Activated naive CD4-positive, alpha-beta T cell treated with anti-CD3 and anti-CD28 coated beads, Interleukin-2, amount 50 U/mL, for 16 hours (primary cell): ENCODE results near the gene NDUFS6.

Experiments
- DNase-seq: peaks from one replicate; pipeline ENCODE4 v3.0.0-alpha.2; 2020

NDUFS6 gene

DNA sequence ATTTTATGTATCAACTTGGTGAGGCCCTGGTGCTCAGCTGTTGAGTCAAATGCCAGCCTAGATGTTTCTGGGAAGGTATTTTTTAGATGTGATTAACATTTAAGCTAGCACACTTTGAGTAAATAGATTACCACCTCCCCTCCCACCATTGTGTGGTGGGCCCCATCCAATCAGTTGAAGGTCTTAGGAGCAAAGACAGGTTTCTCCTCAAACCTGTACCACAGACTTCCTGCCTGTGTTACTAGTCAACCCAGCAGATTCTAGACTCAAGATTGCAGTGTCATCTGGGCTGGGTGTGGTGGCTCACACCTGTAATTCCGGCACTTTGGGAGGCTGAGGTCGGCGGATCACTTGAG is 35.3 kb upstream of the NDUFS6 start:
- DNase-seq, result no peak

DNA sequence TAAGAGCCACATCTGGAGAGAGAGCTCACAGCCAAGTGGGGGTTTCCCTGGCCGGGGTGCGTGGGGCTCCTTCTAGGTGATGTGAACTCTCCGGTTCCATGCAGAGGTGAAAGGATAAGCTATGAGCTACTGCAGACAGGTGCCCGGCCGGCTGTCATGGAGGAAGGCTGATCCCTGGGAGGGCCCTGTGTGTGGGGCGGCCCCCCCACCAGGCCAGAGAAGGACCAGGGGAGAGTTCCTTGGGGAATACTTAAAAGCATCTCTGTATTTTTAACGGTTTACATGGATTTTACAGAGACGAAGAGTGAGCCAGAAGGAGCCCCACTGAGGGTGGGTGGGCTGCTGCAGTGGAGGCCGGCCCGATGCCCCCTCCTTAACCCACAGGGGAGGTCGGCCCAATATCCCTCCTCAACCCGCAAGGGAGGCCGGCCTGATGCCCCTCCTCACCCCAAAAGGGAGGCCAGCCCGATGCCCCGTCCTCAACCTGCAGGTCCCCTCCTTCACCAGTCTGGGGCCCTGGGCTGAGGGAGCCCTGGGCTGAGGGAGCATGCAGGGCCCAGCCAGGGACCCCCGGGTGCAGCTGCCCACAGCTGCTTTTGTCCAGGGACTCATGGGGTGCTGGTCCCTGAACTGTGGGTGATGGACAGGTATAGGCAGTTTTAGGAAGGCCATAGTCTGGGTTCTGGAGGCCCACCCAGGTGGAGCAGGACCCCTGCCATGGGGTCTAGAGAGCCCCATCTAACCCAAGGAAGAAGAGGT is 33.5 kb upstream of the NDUFS6 start:
- no peak for DNase-seq

DNA sequence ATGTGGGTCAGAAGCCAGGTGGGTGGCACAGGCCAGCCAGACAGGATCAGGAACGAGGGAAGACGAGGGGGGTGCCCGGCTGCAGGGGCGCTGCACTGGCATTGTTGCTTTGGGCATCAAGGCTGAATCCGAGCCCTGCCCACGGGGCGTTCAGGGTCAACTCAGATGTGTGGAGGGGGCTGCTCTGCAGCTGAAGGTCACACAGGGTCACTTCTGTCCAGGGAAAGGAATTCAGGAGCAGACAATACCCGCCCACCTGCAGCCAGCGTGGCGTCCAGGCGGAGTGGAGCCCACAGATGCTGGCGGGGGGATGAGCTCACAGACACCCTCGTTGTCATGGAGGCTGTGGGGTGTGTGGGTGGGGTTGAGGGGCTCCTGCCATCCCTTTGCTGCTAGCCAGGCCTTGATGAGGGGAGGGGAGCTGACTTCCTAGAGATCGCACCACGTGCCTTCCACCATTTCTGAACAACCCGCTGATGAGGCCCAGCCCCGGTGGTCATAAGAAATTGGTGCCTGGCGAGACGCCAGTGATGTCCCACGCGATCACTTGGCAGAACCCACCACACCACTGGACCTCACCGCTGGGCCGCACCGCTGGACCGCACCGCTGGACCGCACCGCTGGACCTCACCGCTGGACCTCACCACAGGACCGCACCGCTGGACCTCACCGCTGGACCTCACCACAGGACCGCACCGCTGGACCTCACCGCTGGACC is 32.8 kb upstream of the NDUFS6 start:
- DNase-seq, result no peak

DNA sequence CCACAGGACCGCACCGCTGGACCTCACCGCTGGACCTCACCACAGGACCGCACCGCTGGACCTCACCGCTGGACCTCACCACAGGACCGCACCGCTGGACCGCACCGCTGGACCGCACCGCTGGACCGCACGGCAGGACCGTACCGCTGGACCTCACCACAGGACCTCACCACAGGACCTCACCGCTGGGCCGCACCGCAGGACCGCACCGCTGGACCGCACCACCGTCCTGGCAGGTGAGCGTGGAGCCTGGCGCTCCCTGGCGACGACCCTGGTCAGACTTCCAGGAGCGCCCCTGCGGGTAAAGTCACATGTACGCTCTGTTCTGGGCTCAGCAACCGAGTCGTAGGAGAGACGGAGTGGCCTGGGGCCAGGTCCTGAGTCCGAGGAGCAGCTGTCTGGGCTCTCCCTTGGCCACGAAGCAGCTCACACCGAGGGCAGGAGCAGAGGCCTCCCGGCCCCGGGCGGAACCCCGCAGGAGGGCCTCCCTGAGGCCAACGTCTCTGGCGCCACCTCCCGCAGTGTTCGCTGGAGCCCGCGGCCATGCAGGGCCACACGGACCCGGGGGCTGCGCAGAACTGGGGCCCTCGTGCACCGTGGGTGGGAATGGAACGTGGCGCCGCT is 32.1 kb upstream of the NDUFS6 start:
- DNase-seq, result no peak

DNA sequence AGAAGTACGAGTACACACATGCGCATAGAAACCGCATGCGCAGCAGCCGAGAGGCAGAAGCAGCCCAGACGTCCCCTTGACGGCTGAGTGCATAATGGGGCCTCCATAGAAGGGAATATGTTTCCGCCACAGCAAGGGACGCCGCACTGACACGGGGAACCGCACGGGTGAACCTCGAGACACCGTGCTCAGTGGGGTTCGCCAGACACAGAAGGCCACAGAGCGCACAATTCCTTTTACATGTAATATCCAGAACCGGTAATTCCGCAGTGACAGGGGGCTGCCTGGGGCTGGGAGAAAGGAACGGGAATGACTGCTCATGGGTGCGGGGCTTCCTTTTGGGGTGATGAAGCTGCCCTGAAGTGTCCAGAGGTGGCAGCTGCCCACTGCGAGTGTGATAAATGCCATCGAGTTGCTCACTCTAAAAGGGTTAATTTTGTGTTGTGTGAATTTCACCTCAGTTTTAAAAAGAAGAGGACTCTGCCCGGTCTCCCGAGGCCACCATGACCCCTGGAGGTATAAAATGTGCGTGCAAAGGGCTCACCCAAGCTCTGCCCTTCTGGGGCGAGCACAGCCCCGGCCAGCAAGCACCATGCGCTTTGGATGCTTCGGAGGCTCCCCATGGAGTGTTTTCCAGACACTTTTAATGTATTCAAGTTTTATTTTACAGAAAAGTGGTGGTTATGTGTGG is 31.3 kb upstream of the NDUFS6 start:
- DNase-seq, result no peak

DNA sequence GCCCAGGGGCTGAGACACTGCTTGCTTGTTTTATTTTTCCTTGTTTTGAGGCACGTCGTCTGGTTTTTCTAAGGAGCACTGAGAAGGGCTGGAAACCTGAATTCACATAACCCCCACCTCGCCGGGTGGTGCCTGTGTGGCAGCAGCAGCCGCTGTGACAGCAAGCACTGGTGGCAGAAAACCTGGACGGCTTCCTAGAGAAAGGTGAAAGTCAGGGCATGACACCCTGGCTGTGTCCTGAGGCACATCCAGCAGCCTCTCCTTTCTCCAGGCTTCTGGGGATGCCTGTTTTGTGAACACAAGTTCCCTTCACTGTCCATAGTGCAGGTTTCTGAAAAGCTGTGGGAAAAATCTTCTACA is 30.8 kb upstream of the NDUFS6 start:
- DNase-seq, result no peak

DNA sequence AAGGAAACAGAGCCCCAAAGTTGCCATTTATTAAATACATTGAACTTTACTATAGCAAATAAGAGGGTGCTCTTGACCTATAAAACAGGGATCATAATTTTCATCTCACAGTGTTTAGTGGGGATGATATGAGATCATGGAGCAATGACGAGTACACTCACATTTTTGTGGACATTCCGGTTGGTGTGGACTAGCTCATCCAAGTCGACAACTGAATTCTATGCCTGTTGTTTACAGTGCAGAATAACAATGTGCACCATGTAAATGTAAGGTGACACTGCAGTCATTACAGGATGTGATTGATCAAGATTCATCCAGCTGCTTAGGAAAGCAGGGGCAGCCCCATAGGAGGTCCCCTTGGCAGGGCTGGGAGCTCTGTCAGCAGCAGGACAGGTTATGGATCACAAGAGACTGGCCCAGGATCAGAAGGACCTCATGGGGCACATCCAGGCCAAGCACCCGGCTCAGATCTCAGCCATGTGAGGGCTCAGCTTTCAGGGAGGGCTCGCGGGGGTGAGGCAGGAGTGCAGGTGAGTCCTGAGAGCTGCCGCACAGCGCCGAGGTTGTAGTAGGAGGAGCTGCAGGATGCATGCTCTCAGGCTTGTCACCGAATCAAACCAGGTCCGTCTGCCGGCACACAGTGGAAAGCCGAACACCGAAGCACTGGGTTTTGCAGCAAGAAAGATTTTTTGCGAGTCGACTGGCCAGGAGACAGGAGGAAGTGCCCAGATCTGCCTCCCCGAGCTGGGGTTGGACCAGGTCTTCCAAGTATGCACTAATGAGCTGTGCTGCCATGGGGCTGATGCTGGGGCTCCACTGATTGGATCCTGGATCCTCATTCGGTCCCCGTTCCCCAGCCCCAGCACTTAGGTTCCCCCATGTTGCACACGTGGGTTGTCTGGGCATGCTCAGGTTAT is 29.8 kb upstream of the NDUFS6 start:
- DNase-seq, result no peak

DNA sequence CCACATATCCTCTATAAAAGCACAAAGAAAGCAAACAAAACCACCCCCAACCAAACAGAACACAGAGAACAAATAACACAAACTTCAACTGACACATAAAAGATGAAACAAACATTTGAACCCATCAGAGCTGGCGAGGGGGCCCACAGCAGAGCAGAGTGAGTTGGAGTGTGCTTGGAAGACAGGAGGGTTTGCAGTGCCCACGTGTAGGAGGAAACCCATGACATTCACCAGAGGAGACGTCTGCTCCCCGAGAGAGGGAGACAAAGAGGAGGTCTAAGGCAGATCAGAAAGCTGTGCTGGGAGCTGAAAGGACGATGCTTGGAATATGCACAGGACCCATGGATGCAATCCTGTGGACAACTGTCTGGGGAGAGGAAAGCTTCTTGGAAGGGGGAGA is 28.6 kb upstream of the NDUFS6 start:
- no peak for DNase-seq

DNA sequence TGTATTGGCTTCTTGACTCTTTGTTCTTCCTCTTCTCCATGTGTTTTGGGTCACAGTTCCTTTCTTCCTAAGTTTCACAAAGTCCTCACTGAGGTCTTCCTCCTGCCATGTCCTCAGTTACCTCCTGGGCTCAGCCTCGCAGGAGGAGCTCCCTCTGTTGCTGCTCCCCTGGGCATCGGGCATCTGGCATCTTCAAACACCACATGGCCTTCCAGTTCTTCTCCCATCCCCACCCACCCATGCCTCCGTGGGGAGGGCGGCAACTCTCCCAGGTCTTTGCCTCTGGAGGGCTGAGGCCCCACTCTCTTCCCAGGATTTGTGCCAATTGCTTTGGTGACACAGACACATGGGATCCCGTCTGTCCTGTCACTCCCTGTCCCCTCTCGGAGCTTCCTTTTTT is 24.4 kb upstream of the NDUFS6 start:
- no peak for DNase-seq

DNA sequence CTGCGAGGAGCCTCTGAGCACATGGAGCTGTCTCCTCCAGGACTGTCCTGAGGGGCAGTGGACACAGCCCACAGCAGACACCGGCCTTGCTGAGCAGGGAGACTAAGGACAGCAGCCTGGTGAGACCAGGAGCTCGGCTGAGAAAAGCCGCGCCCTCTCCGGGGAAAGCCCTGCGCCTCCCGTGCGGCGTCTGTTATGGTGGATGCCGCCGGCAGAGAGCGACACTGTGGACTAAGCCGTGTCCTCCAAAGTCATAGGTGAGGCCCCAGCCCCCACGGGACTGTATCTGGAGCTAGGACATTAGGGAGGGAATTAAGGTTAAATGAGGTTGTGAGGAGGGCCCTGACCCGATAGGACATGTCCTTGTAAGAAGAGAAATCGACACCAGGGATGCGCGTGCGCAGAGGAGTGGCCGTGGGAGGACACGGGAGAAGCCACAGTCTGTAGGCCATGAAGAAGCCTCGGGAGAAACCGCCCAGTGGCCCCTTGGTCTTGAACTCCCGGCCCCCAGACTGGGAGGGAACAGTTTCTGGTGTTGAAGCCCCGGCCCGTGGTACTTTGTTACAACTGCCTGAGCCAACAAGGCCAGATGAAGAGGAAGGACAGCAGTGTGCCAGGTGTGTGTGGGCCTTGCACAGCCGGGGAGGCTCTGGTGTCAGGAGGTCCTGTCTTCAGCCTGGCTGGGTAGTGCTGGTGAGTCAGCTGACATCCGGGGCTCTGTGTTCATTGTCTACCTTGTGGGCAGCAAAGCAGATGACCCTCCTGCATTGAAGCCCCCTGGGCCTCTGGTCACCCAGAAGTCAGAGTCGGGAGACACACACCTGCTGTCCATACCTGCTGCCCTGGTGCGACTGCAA is 23.7 kb upstream of the NDUFS6 start:
- no peak for DNase-seq

DNA sequence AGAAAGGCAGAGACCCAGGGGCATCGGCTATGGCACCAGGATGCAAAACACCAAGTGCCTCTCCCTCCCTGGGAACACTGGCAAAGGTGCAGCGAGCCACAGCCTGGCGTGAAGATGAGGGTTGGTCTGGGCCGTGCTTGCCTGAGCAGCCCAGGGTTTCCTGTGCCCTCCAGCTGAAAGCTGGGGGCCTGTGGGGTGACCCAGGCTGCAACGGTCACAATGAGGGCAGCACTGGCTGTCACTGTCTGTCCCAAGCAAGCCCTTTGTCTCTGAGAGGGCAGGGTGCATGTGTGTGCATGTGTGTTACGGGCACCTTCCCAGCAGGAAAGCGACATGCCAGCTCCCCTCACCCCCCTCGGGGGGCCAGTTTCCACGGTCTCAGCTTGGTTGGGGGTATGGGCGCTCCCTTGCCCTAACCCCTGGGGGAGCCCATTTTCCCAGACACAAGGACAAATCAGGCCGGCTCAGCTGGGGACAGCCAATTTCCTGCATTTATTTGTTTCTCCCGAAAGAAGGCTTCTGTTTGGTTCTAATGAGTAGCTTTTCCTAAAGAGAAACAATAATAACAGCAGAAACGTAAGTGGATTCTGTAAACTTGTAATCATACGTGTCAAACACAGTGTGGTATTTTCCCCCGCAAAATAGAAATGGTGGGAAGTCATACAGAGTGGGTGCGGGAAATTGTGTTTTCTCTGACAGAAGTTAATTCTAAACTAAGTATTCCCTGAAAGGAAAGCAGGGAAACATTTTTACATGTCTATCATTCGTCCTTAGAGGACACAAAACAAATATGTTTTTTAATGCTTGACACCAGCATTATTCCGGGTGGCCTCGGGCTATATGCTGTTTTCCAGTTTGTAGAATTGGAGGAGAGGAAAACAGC is 22.8 kb upstream of the NDUFS6 start:
- no peak for DNase-seq

DNA sequence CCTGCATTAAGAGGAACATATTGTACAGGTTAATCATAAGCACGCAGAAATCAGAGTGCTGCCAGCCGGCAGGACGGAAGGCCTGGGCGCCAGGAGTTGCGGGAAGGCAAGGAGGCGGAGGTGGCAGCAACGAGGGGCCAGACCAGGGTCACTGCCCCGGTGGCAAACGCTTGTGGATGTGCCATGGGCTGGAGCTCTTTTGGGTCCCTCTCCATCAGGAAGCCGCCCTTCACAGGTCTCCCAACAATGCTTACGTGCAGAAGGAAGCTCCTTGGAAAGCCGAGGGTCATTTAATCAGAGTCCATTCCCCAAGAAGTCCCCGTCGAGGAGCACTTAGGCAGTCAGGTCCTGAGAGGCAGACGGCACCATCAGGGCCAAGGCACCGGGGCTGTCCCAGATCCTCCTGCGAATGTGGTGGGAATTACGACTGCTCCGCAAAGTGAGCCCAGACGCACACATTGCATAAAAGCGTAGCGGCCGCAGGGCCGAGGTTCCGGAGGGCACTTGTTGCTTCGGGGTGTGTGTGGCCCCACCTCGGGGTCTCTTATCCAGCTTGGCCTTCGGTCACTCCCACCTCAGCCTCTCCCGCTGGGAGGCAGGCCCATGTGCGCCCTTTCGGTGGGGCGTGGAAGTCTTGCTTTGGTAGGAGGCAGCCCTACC is 22.1 kb upstream of the NDUFS6 start:
- DNase-seq, result no peak

DNA sequence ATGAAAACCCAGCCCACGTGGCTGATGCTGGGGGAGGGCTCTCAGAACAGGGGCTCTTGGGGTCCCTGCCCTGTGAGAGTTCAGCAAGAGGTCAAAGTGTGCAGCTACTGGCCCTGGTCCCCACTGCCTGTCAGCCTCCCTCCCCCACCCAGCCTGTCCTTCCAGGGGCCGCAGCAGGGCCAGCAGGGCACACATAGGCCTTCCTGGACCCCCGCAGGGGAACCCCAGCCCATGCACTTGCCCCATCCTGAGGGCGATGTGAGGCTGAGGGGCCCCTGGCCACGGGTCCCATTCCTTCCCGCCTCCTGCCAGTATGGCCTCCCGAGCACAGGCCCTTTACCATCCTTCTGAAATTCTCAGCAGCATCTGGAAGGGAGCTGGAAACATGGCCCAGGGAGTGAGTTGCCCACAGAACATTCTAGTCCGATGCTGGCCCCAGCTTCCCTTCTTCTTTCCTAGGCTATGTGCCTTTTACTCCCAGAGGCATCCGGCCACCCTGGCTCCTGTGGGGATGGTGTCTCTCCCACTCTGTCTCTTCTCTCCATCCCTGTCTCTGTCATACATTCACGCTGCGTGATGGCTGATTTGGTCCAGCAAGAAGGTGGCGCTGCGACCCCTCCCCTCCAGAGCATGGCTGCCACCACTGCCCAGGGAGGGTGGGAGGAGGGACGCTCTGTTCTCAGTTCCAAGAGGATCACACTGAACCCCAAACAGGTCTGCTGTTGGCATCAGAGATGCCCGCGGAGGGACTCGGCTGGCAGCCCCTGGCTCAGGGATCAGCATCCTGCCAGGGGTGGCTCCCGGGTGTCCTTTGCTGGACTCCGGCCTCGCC is 21.2 kb upstream of the NDUFS6 start:
- DNase-seq, result no peak

DNA sequence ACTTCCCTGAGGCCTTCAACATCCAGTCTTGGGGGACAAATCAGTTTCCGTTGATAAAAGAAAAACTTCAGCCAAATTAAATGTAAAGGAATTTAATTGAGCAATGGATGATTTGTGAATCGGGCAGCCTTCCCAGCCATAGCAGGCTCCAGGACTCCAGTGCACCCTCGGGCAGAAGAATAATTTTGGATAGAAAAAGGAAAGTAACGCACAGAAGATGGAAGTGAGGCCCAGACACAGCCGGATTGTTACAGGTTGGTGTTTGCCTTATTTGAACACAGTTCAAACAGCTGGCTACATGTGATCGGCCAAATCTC is 20.6 kb upstream of the NDUFS6 start:
- DNase-seq, result no peak

DNA sequence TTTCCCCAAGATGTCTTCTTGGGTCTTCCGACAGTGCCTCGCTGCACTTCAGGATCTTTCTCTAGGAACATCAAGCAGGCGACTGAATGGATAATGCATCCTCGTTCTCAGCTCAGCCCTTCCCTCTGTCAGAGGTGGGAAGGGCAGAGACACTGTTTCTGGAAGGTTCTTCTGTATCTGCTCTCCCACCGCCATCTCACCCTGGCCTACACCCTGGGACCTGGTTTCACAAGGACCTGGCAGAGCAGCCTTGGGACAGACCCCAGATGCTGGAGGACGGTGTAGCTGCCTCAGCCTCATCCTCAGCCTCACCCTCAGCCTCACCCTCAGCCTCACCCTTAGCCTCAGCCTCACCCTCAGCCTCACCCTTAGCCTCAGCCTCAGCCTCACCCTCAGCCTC is 20.1 kb upstream of the NDUFS6 start:
- no peak for DNase-seq

DNA sequence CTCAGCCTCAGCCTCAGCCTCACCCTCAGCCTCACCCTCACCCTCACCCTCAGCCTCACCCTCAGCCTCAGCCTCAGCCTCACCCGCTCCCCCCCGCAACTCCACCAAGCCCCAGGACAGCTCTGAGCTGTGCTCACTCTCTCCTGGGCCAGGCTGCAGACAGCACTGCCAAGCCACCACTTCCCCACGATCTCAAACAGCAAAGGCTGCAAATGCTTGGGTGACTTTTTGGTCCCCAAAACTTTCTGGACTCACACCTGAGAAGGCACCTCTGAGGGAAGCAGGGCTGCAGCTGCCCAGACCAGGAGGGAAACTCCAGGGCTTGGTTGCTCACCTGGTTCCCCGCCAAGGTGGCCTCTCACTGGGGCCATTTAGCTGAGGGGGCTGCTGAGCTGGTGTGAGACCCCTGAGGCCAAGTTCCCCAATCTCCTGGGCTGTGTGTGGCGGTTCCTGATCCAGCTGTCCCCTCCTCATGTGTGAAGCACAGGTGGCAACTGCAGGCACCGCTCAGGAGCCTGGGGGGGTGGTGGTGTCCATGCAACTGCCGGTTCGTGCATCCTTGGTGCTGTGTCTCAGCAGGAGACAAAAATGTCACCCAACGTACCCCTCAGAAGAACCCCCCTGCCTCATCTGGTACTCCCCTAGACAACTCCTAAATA is 19.4 kb upstream of the NDUFS6 start:
- no peak for DNase-seq

DNA sequence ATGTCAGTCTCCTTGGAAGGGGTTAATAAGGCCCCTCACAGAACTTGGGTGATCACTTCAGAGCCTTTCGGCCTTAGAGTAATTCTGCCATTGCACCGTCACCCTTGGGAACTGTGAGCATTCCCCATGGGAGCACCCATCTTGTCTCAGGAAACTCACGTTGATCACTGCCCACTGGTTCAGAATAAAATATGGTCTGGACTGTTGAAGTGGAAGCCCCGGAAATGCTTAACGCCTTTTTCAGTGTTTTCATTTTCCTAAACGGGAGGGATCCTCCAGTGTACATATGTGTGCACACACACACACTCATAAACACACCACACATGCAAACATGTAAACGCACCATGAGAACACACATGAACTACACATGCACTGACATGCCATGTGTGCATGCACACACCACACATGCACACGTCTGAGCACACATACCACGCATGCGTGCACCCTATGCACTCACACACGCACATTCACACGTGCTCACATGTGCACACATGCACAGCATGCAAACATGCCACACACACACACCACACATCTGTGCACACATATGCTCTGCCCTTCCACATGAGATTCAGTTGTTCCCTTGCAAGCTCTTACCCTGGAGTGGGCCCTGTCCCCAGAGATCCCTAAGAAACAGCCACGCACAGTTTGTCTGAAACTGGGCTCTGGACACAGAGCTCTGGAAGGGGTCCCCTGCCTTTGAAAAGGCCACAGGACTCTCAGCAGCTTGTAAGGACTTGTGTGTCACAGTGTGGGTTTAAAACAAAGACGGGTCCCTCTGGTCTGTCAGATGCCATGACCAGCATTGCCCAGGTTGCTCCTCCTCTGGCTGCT is 18.6 kb upstream of the NDUFS6 start:
- no peak for DNase-seq

DNA sequence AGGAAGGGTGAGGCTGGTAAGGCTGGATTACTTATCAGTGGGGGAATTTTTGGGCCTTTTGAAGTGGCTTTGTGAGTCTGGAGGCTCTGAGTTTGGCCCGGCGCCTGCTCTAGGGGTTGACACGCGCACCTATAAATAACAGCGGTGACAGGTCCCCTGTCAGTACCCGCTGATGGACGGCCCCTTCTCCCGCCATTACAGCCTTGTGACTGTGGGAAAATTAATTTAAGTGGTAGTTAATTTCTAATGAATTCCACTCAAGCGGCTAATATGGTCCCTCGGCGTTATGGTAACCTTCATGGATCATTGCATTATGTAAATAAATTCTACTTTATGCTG is 18.0 kb upstream of the NDUFS6 start:
- DNase-seq, result no peak
